Astrocyte of the hippocampus (primary cell): ENCODE data around the gene EGFL7.
A peak's percentile ranks its signal among the peaks of the same experiment; 100 is the strongest.

Experiments
- DNase-seq: peaks from one replicate; pipeline ENCODE4 v3.0.0; 2011; ENCODE audit warnings: low read depth, low spot score

EGFL7 gene

GRCh38 chr9:136685790-136686533, 23.2 kb downstream of the EGFL7 start:
- DNase-seq, result peak; percentile 28

DNA sequence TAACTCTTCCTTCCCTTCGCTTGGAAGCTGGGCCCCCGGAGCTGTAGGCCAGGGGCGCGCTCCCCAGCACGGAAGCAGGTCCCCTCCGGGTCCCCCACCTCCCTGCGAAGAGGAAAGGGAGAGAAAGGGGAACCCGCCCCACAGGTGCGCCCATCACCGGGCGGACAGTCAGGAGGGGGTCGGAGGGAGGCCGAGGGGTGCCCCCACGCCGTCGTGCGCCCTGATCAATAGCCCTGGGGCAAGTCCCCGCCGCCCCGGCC, 23.7 kb downstream of the EGFL7 start:
- DNase-seq, result no peak

DNA sequence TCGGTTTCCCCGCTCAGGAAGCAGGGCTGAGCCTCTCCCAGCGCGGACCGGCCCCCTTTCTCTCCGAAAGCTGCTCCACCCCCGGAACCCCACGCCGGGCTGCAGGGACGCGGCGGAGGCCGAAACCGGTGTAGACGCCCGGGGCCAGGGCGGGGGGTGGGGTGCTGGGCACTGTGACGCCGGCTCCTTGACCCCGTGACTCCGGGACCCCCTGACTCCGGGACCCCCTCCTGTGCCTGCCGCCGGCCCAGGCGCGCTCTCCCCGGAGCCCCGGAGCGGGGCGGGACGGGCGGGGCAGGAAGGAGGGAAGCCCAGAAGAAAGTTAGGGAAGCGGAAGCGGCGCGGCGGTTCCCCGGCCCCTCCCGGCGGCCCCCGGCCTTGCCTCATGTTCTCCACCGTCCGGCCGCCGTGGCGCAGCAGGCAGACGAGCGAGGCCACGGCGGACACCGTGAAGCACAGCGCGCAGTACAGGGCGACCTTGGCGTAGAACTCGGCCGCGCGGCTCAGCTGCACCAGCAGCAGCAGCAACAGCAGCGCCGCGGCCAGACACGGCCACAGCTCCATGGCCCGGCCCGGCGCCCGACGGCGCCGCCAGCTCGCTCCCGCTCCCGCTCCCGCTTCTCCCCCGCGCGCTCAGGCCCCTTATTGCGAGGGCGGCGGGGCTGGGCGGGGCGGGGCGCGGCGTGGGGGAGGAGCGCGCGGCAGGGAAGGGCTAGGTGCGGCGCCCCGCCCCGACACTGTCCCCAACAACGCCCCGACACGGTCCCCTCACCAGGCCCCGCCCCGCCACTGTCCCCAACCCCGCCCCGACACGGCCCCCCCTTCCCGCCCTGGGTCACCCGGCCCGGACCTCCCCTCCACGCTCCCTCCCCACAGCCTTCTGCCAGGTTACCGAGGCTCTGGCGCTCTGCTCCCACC, 24.3 kb downstream of the EGFL7 start, which contains the start of gene AGPAT2:
Gene AGPAT2 (minus strand): TSS at position 664 of the 918 bp plus-strand sequence. CDS start 100 bp downstream, at position 564.
- peak; percentile 72 for DNase-seq

- DNase-seq, result no peak
Measured at GRCh38 chr9:136687721-136688223, 25.1 kb downstream of the EGFL7 start.

GRCh38 chr9:136688274-136689107, 25.8 kb downstream of the EGFL7 start:
- no peak for DNase-seq

DNA sequence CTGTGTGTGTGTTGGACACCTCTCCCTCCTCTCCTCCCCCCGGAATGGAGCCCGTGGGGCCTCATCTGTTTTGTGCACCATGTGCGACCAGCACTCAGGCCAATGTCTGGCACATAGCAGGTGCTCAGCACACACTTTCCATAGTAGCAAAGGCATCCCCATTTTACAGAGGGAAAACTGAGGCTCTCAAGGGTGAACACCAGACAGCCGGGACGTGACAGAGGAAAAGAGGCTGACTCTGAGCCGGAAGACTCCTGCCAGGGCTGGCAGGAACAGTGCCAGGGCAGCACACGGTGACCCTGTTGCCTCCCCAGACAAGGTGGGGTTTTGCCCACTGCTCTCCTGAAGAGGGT, 26.4 kb downstream of the EGFL7 start:
- DNase-seq, result no peak

DNA sequence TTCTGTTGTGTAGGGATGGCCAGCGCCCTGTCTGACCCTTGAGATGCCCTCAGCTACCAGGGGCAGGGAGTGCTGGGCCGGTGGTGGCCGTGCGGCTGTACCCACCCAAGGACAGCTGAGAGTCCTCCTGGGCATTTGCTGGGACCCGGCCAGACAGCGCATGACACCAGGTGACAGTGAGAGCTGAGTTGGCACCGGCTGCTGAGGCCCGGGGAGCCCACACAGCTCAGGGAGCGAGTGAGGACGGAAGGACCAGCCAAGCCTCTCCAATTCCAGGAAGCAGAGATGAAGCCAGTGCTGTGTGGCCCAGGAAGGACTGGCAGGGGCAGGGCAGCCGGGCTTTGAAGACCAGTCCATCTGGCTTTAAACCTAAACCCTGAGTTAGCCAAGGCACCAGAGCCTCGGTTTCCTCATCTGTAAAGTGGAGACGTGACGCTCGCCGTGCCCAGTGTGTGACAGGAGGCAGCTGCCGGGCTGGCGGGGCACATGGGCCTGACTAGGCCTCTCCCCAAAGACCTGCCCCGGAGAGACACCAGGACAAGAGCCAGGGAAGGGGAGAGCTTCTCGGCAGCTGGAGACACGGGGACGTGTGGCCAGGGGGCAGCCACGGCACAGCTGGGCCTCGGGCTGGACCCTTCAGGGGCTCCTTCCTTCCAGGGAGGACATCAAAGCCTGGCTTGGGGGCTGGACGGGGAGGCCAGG, 27.5 kb downstream of the EGFL7 start:
- DNase-seq, result no peak

DNA sequence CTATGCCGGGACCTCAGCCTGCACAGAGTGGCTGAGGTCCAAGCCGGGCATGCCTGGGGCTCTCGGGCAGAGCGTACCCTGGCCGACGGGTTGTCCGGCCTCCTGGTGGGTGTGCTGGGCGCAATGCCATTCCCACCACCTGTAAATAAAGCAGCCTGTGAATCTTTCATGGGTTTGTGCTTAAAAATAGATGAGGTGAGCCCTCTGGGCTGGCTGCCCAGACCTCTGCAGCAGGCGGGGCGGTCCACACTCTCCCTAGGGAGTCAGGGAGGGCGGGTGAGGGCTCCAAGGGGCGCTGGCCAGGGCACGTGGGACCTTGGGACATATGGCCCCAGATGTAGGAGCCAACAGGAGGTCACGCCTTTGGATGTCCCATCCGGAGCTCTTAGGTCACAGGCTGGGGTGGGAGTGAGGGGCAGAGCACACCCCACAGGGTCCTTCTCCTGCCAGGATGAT, 28.1 kb downstream of the EGFL7 start:
- DNase-seq, result peak; percentile 48

DNA sequence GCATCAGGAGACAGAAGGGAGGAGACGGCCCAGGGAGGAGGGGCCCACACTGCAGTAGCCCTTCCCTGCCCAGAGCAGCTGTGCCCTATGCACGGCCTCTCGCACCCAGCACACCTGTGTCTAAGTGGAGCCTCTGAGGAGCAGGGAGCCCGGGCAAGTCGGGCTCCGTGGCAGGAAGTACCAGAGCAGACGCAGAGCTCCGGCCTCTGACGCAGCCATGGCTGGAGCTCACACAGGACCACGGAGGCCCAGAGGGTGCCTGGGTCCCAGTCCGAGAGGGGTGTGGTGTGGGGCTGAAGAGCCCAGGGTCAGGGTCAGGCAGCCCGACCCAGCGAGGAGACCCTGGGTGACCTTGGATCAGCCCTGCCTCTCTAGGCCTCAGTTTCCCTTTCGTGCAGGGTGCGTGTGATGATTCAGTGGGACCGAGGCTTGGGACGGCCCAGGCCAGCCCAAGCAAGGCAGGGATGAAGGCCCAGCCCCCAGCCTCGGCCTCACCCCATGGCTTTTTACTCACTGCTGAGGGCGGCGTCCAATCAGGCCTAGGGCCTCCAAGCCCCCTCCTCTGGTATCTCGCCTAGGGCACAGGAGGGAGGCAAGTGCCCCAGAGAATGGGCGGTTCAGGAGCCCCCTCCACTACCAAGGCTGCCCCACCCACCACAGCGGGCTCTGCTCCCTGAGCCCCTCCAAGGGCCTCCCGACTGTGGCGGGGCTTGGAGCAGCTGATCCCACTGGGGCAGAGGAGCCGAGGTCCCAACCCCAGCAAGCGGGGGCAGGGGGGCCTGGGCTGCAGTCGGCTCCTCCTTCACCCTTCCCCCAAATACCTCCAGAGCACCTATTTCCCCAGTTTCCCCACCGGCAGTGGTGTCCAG, 28.8 kb downstream of the EGFL7 start:
- DNase-seq, result no peak

- no peak for DNase-seq
Measured at GRCh38 chr9:136692185-136693134, 29.7 kb downstream of the EGFL7 start.

- no peak for DNase-seq
Measured at GRCh38 chr9:136693135-136693489, 30.4 kb downstream of the EGFL7 start.

GRCh38 chr9:136693490-136694162, 30.9 kb downstream of the EGFL7 start:
- peak; percentile 57 for DNase-seq

- peak; percentile 68 for DNase-seq
Measured at GRCh38 chr9:136694163-136694871, 31.6 kb downstream of the EGFL7 start.

- no peak for DNase-seq
Measured at GRCh38 chr9:136694872-136695247, 32.1 kb downstream of the EGFL7 start.

DNA sequence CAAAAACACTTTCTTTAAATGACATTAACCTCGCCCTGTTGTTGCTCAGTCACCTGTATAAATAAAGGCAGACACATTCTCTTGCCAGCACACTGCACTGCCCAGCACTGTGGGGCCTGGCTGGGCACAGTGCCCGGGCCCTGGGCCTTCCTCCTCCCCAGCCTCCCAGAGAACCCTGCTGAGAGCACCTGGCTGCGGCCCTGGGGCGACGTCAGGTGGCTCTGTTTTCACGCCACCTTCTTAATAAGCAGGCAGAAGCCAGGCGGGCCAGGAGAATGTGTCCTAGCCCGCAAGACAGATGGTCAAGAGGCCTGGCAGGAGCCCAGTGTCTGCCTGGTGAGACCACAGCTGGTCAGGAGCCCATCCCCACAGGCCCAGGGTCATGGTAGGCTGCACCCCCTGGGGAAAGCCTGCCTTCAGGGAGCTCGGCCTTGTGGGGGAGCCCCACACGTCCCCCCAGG, 32.7 kb downstream of the EGFL7 start:
- DNase-seq, result peak; percentile 41

GRCh38 chr9:136695955-136696354, 33.2 kb downstream of the EGFL7 start:
- DNase-seq, result no peak

DNA sequence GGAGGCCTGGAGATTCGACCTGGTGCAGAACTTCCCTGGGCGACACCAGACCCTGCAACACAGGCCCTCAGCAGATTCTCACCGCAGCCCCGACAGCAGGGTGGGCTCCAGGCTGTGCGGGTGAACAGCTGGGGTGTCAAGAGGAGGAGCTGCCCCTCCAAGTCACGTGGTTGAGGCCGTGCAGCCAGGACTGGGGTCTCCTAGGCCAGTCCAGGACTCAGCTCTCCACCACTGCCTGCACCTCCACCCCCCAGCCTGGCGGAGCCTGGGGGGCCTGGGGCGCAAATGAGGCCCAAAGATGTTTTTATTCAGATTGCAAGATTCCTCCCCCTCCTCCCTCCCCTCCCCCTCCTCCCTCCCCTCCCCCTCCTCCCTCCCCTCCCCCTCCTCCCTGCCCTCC, 33.8 kb downstream of the EGFL7 start:
- DNase-seq, result no peak
